HTR-8/SVneo (cell line): ENCODE measurements around the gene MRFAP1.
"Not testable (repeated sequence)": the region's sequence is repeated elsewhere in the genome, so short reads cannot be mapped to it uniquely, and the experiment has no call there.

Source experiments
- DNase-seq: peaks from one replicate; pipeline ENCODE4 v3.0.0; 2011; ENCODE audit warnings: low spot score, mixed read lengths; ENCODE audit not compliant: insufficient read length
- FAIRE-seq: peaks from 2 replicates; lab custom pipeline; 2011; peaks lifted over from hg19 to GRCh38; lab: Jason Lieb, UNC

The MRFAP1 gene

GRCh38 chr4:6659897-6660296, 19.4 kb downstream of the MRFAP1 start:
- DNase-seq: no peak
- no peak for FAIRE-seq

GRCh38 chr4:6660430-6660829, 19.9 kb downstream of the MRFAP1 start:
- no peak for DNase-seq
- no peak for FAIRE-seq

GRCh38 chr4:6662591-6662990, 22.1 kb downstream of the MRFAP1 start:
- DNase-seq (no peak), FAIRE-seq (no peak)

- FAIRE-seq (no peak), DNase-seq (no peak)
Observed at GRCh38 chr4:6663596-6664393, 23.3 kb downstream of the MRFAP1 start.

GRCh38 chr4:6665320-6665654, 24.8 kb downstream of the MRFAP1 start:
- FAIRE-seq (peak; percentile 79), DNase-seq (no peak)

- DNase-seq (no peak), FAIRE-seq (no peak)
Observed at GRCh38 chr4:6668391-6668790, 27.9 kb downstream of the MRFAP1 start.

- FAIRE-seq (no peak), DNase-seq (no peak)
Observed at GRCh38 chr4:6671648-6672047, 31.2 kb downstream of the MRFAP1 start.

- no peak for FAIRE-seq
- no peak for DNase-seq
Observed at GRCh38 chr4:6672131-6672530, 31.6 kb downstream of the MRFAP1 start.

GRCh38 chr4:6672541-6673190, 32.2 kb downstream of the MRFAP1 start:
- not testable (repeated sequence) for FAIRE-seq

GRCh38 chr4:6673191-6673659, 32.7 kb downstream of the MRFAP1 start:
- not testable (repeated sequence) for FAIRE-seq, DNase-seq

More at GRCh38 chr4:6672541-6673190, 32.2 kb downstream of the MRFAP1 start:
- not testable (repeated sequence) for DNase-seq

GRCh38 chr4:6673660-6674499, 33.4 kb downstream of the MRFAP1 start:
- FAIRE-seq (peak; percentile 97), DNase-seq (peak; percentile 95)

GRCh38 chr4:6674500-6675149, 34.1 kb downstream of the MRFAP1 start:
- peak; percentile 45 for DNase-seq
- FAIRE-seq: peak; percentile 69

- FAIRE-seq: peak; percentile 26
- DNase-seq: no peak
Observed at GRCh38 chr4:6676722-6677558, 36.5 kb downstream of the MRFAP1 start.

- FAIRE-seq: no peak
- no peak for DNase-seq
Observed at GRCh38 chr4:6680372-6681034, 40.0 kb downstream of the MRFAP1 start.

- FAIRE-seq: no peak
- no peak for DNase-seq
Observed at GRCh38 chr4:6681191-6681590, 40.7 kb downstream of the MRFAP1 start.

- DNase-seq: no peak
- FAIRE-seq: no peak
Observed at GRCh38 chr4:6682862-6683590, 42.5 kb downstream of the MRFAP1 start.

GRCh38 chr4:6684656-6685055, 44.2 kb downstream of the MRFAP1 start:
- DNase-seq: no peak

GRCh38 chr4:6686104-6686787, 45.8 kb downstream of the MRFAP1 start:
- FAIRE-seq (no peak), DNase-seq (no peak)

More at GRCh38 chr4:6684656-6685055, 44.2 kb downstream of the MRFAP1 start:
- FAIRE-seq: no peak
